Upper lobe of left lung (tissue), 4 donors: ENCODE measurements around the gene PHACTR1.

ENCODE experiments used
- POLR2A ChIP-seq, 4 donors: fragments of 450-650 bp; IDR thresholded peaks; one replicate each; pipeline ENCODE4 v1.5.1; 2016 to 2017; ENCODE audit warnings: antibody characterized with exemption in 4 of 4, mild to moderate bottlenecking in 2 of 4
- TF ChIP-seq, protein P1 (sequence below), 6 experiments: fragments of 450-650 bp in 4 of 6; fragments of 200-600 bp in 2 of 6; sonication (generic) in 2 of 6; IDR thresholded peaks; one replicate each; pipeline ENCODE4 v1.5.1; 2016 to 2019; ENCODE audit warnings: antibody characterized with exemption in 6 of 6

DNA sequence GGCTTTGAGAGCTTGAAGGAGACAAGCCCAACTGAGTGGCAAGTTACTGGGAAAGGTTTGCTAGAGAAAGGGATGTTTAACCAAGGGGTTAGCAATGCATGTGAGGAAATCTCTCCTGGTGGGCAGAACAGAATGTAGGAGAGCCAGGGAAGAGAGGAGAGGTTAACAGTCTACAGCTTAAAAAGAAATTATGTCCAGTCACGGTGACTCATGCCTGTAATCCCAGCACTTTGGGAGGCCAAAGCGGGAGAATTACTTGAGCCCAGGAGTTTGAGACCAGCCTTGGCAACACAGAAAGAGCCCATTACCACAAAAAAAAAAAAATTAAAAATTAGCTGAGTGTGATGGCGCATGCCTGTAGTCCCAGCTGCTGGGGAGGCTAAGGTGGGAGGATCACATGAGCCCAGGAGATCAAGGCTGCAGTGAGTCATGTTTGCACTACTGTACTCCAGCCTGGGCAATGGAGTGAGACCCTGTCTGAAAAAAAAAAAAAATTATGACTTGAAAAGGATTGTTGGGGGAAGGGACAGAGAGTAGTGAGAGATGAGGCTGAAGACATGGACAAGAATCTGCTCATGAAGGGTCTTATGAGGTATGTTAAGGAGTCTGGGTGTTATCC, 346.8 kb downstream of the PHACTR1 start:
- TF ChIP-seq, protein P1, sequence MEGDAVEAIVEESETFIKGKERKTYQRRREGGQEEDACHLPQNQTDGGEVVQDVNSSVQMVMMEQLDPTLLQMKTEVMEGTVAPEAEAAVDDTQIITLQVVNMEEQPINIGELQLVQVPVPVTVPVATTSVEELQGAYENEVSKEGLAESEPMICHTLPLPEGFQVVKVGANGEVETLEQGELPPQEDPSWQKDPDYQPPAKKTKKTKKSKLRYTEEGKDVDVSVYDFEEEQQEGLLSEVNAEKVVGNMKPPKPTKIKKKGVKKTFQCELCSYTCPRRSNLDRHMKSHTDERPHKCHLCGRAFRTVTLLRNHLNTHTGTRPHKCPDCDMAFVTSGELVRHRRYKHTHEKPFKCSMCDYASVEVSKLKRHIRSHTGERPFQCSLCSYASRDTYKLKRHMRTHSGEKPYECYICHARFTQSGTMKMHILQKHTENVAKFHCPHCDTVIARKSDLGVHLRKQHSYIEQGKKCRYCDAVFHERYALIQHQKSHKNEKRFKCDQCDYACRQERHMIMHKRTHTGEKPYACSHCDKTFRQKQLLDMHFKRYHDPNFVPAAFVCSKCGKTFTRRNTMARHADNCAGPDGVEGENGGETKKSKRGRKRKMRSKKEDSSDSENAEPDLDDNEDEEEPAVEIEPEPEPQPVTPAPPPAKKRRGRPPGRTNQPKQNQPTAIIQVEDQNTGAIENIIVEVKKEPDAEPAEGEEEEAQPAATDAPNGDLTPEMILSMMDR (IDR thresholded peaks at IDR 0.05) = no peak
- no peak for TF ChIP-seq POLR2A (IDR thresholded peaks at IDR 0.05)
